KMS-11 (cell line): ENCODE data around the gene RPL7A.

Experiments
- H2AFZ ChIP-seq: fragments of 200-600 bp; sonication (generic); 2 replicates; pipeline ENCODE4 v1.6.1; 2016; ENCODE audit warnings: antibody characterized with exemption, mixed run types, low read depth
- H3K27ac ChIP-seq: fragments of 200-600 bp; sonication (generic); 2 replicates; pipeline ENCODE4 v1.6.1; 2016; ENCODE audit warnings: mild to moderate bottlenecking, mixed run types
- H3K27me3 ChIP-seq: fragments of 200-600 bp; sonication (generic); 2 replicates; pipeline ENCODE4 v1.6.1; 2017; ENCODE audit warnings: mild to moderate bottlenecking, low read depth, mixed run types, moderate library complexity; ENCODE audit not compliant: insufficient read depth
- H3K36me3 ChIP-seq: fragments of 200-600 bp; sonication (generic); 2 replicates; pipeline ENCODE4 v1.6.1; 2017; ENCODE audit warnings: mild to moderate bottlenecking, mixed run types; ENCODE audit not compliant: insufficient read depth
- H3K4me1 ChIP-seq: fragments of 200-600 bp; sonication (generic); 2 replicates; pipeline ENCODE4 v1.6.1; 2016; ENCODE audit warnings: mild to moderate bottlenecking, low read depth, mixed run types; ENCODE audit not compliant: poor library complexity, severe bottlenecking
- H3K4me2 ChIP-seq: fragments of 200-600 bp; sonication (generic); 2 replicates; pipeline ENCODE4 v1.7.0; 2016; ENCODE audit warnings: mild to moderate bottlenecking, mixed run types
- H3K4me3 ChIP-seq: fragments of 200-600 bp; sonication (generic); IDR thresholded peaks from 2 replicates; pipeline ENCODE4 v1.6.1; 2017; ENCODE audit warnings: low read depth, low read length, mixed read lengths; ENCODE audit not compliant: insufficient read depth
- H3K79me2 ChIP-seq: fragments of 200-600 bp; sonication (generic); 2 replicates; pipeline ENCODE4 v1.6.1; 2016; ENCODE audit warnings: low read depth, mixed run types; ENCODE audit not compliant: insufficient read depth
- H3K9ac ChIP-seq: fragments of 200-600 bp; sonication (generic); 2 replicates; pipeline ENCODE4 v1.6.1; 2016; ENCODE audit warnings: mild to moderate bottlenecking, mixed run types
- H4K20me1 ChIP-seq: fragments of 200-600 bp; sonication (generic); 2 replicates; pipeline ENCODE4 v1.6.1; 2016; ENCODE audit warnings: mild to moderate bottlenecking, mixed run types; ENCODE audit not compliant: insufficient read depth
- CTCF ChIP-seq: fragments of 200-600 bp; sonication (generic); conservative IDR thresholded peaks from 2 replicates; pipeline ENCODE4 v1.6.1; 2017; ENCODE audit warnings: low read depth, mild to moderate bottlenecking, antibody characterized with exemption, low read length, moderate library complexity, mixed read lengths

The RPL7A gene

GRCh38 chr9:133344979-133345378, 3.0 kb upstream of the RPL7A start:
- no peak overlapping the region for H3K27ac ChIP-seq
- no peaks in the 10 kb centered on the region for H4K20me1 ChIP-seq
- H3K9ac ChIP-seq, result no peak overlapping the region
- peaks cover 12% of the 10 kb centered on the region for H3K36me3 ChIP-seq
- H3K79me2 ChIP-seq, result peaks cover 38% of the 10 kb centered on the region
- H3K4me1 ChIP-seq, result peaks cover 16% of the 10 kb centered on the region
- H3K27me3 ChIP-seq, result no peaks in the 10 kb centered on the region
- no peak overlapping the region for H3K4me2 ChIP-seq
- TF ChIP-seq CTCF, result no peak
- no peak overlapping the region for H2AFZ ChIP-seq
- H3K4me3 ChIP-seq, result no peak overlapping the region

- no peak overlapping the region for H2AFZ ChIP-seq
- peaks cover 18% of the 10 kb centered on the region for H3K36me3 ChIP-seq
- TF ChIP-seq CTCF, result no peak
- no peak overlapping the region for H3K9ac ChIP-seq
- no peak overlapping the region for H3K4me2 ChIP-seq
- peaks cover 2% of the 10 kb centered on the region; the same call in 1 of the 2 replicates for H4K20me1 ChIP-seq
- H3K4me3 ChIP-seq, result no peak overlapping the region
- H3K79me2 ChIP-seq, result peaks cover 38% of the 10 kb centered on the region
- H3K4me1 ChIP-seq, result peaks cover 20% of the 10 kb centered on the region
- H3K27ac ChIP-seq, result no peak overlapping the region
- no peaks in the 10 kb centered on the region for H3K27me3 ChIP-seq
Measured at GRCh38 chr9:133345596-133345995, 2.4 kb upstream of the RPL7A start.

- no peak for TF ChIP-seq CTCF
- Histone ChIP-seq H3K36me3 (peaks cover 24% of the 10 kb centered on the region), H3K27me3 (no peaks in the 10 kb centered on the region), H3K27ac (no peak overlapping the region), H3K4me1 (peaks cover 20% of the 10 kb centered on the region), H4K20me1 (peaks cover 7% of the 10 kb centered on the region; the same call in 1 of the 2 replicates), H3K4me2 (peak overlapping the region; percentile 87), H3K79me2 (peaks cover 38% of the 10 kb centered on the region), H3K4me3 (no peak overlapping the region), H2AFZ (no peak overlapping the region), H3K9ac (no peak overlapping the region; the same call in 1 of the 2 replicates)
Measured at GRCh38 chr9:133346021-133346785, 1.8 kb upstream of the RPL7A start.

- Histone ChIP-seq H3K27ac (peak overlapping the region; percentile 48), H3K4me3 (no peak overlapping the region), H3K27me3 (no peaks in the 10 kb centered on the region), H3K36me3 (peaks cover 29% of the 10 kb centered on the region), H4K20me1 (peaks cover 7% of the 10 kb centered on the region; the same call in 1 of the 2 replicates), H3K4me2 (peak overlapping the region; percentile 87), H3K4me1 (peaks cover 22% of the 10 kb centered on the region), H3K79me2 (peaks cover 38% of the 10 kb centered on the region), H3K9ac (peak overlapping the region; percentile 100), H2AFZ (peak overlapping the region; percentile 27; the same call in 1 of the 2 replicates)
- no peak for TF ChIP-seq CTCF
Measured at GRCh38 chr9:133347515-133347984, 468 bp upstream of the RPL7A start.
